Upper lobe of left lung (tissue), 4 donors: Measurements from ENCODE around the gene U2AF2.

ENCODE experiments used
- CTCF ChIP-seq, 6 experiments: fragments of 450-650 bp in 4 of 6; fragments of 200-600 bp in 2 of 6; sonication (generic) in 2 of 6; IDR thresholded peaks; one replicate each; pipeline ENCODE4 v1.5.1; 2016 to 2019; ENCODE audit warnings: antibody characterized with exemption in 6 of 6
- POLR2A ChIP-seq, 4 donors: fragments of 450-650 bp; IDR thresholded peaks; one replicate each; pipeline ENCODE4 v1.5.1; 2016 to 2017; ENCODE audit warnings: antibody characterized with exemption in 4 of 4, mild to moderate bottlenecking in 2 of 4
- POLR2AphosphoS5 ChIP-seq, 2 donors: sonication (generic); formaldehyde crosslinking; IDR thresholded peaks; one replicate each; pipeline ENCODE4 v1.5.1; 2017; ENCODE audit warnings: antibody characterized with exemption in 2 of 2

- TF ChIP-seq CTCF (IDR thresholded peaks at IDR 0.05) (no peak), POLR2AphosphoS5 (IDR thresholded peaks at IDR 0.05) (no peak), POLR2A (IDR thresholded peaks at IDR 0.05) (no peak)
These were observed 17.6 kb downstream of the U2AF2 start for GRCh38 chr19:55672418-55672817.
